Measurements from ENCODE around the gene PDE7B. TPM values are rescaled to one million over a fixed set of nuclear protein-coding genes. Genes with fewer than 3 reads are reported as not detected.

The PDE7B gene
- total RNA-seq, 3 donors from 2014 or later (not counting 1 experiment from before 2014, with no cell fraction given), result 0.14 to 0.18 TPM; not detected in 1

- H3K4me3 Mint-ChIP-seq, result no peak overlapping the region
- DNase-seq (no peak), ATAC-seq (peak in 1 of 3 donors; percentile 21)
- no peak for TF ChIP-seq CTCF (IDR thresholded peaks at IDR 0.05)
- H3K4me1 ChIP-seq (ENCODE audit: control insufficient read depth, insufficient read depth, low read length), result no peaks in the 10 kb centered on the region
- intact Hi-C loops (cut with micrococcal nuclease), result no loop called here
- H3K9me3 Mint-ChIP-seq, result no peaks in the 10 kb centered on the region
- H3K36me3 ChIP-seq (ENCODE audit: control insufficient read depth, insufficient read depth, low read length), result no peaks in the 10 kb centered on the region
- no peak overlapping the region for H3K4me3 ChIP-seq (ENCODE audit: low read length)
- H3K9me3 ChIP-seq (ENCODE audit: control insufficient read depth, insufficient read depth, low read length), result no peaks in the 10 kb centered on the region
- WGBS (ENCODE audit: insufficient coverage), result 96% methylated on average over 6 of the region's 6 CpGs
- no peaks in the 10 kb centered on the region for H3K4me1 Mint-ChIP-seq
- no peaks in the 10 kb centered on the region for H3K36me3 Mint-ChIP-seq
- H3K27me3 Mint-ChIP-seq (ENCODE audit: low read depth in 2 of 2), result no peaks in the 10 kb centered on the region
- no peak overlapping the region for H3K27ac Mint-ChIP-seq
- no peak overlapping the region for H3K27ac ChIP-seq (ENCODE audit: low read length)
- H3K27me3 ChIP-seq (ENCODE audit: control insufficient read depth, insufficient read depth, low read length), result no peaks in the 10 kb centered on the region
These were observed 85.6 kb downstream of the PDE7B start for GRCh38 chr6:135937106-135937505.

GRCh38 chr6:135938576-135939207, 87.2 kb downstream of the PDE7B start:
- H3K36me3 Mint-ChIP-seq, result no peaks in the 10 kb centered on the region
- H3K9me3 Mint-ChIP-seq, result no peaks in the 10 kb centered on the region
- TF ChIP-seq CTCF (IDR thresholded peaks at IDR 0.05), result no peak
- Histone ChIP-seq H3K4me1 (ENCODE audit: control insufficient read depth, insufficient read depth, low read length) (no peaks in the 10 kb centered on the region), H3K4me3 (ENCODE audit: low read length) (no peak overlapping the region), H3K27me3 (ENCODE audit: control insufficient read depth, insufficient read depth, low read length) (no peaks in the 10 kb centered on the region), H3K36me3 (ENCODE audit: control insufficient read depth, insufficient read depth, low read length) (no peaks in the 10 kb centered on the region), H3K27ac (ENCODE audit: low read length) (no peak overlapping the region), H3K9me3 (ENCODE audit: control insufficient read depth, insufficient read depth, low read length) (no peaks in the 10 kb centered on the region)
- H3K4me3 Mint-ChIP-seq, result no peak overlapping the region
- no peak overlapping the region for H3K27ac Mint-ChIP-seq
- WGBS (ENCODE audit: insufficient coverage), result 62% methylated on average over 9 of the region's 9 CpGs
- DNase-seq (no peak), ATAC-seq (no peak)
- intact Hi-C loops (cut with micrococcal nuclease), result no loop called here
- peaks cover under 1 to 3% of the 10 kb centered on the region in 2 donors for H3K27me3 Mint-ChIP-seq (ENCODE audit: low read depth in 2 of 2)
- H3K4me1 Mint-ChIP-seq, result no peaks in the 10 kb centered on the region

GRCh38 chr6:135939208-135939591, 87.7 kb downstream of the PDE7B start:
- Mint-ChIP-seq H3K4me1 (no peaks in the 10 kb centered on the region), H3K9me3 (no peaks in the 10 kb centered on the region), H3K27me3 (ENCODE audit: low read depth in 2 of 2) (peaks cover 3 to 7% of the 10 kb centered on the region in 2 donors), H3K4me3 (no peak overlapping the region), H3K36me3 (no peaks in the 10 kb centered on the region), H3K27ac (no peak overlapping the region)
- WGBS (ENCODE audit: insufficient coverage), result 77% methylated on average over 7 of the region's 7 CpGs
- no peak for ATAC-seq
- H3K4me3 ChIP-seq (ENCODE audit: low read length), result no peak overlapping the region
- TF ChIP-seq CTCF (IDR thresholded peaks at IDR 0.05), result no peak
- intact Hi-C loops (cut with micrococcal nuclease), result no loop called here
- H3K27ac ChIP-seq (ENCODE audit: low read length), result no peak overlapping the region
- H3K4me1 ChIP-seq (ENCODE audit: control insufficient read depth, insufficient read depth, low read length), result no peaks in the 10 kb centered on the region
- no peaks in the 10 kb centered on the region for H3K27me3 ChIP-seq (ENCODE audit: control insufficient read depth, insufficient read depth, low read length)
- no peak for DNase-seq
- no peaks in the 10 kb centered on the region for H3K36me3 ChIP-seq (ENCODE audit: control insufficient read depth, insufficient read depth, low read length)
- H3K9me3 ChIP-seq (ENCODE audit: control insufficient read depth, insufficient read depth, low read length), result no peaks in the 10 kb centered on the region

- no peak for ATAC-seq
- Mint-ChIP-seq H3K36me3 (no peaks in the 10 kb centered on the region), H3K27ac (no peak overlapping the region)
These were observed 89.2 kb downstream of the PDE7B start for GRCh38 chr6:135940616-135941167.

More at GRCh38 chr6:135940616-135941167, 89.2 kb downstream of the PDE7B start:
- Histone ChIP-seq H3K4me1 (ENCODE audit: control insufficient read depth, insufficient read depth, low read length) (no peaks in the 10 kb centered on the region), H3K27me3 (ENCODE audit: control insufficient read depth, insufficient read depth, low read length) (no peaks in the 10 kb centered on the region), H3K27ac (ENCODE audit: low read length) (no peak overlapping the region), H3K9me3 (ENCODE audit: control insufficient read depth, insufficient read depth, low read length) (no peaks in the 10 kb centered on the region), H3K4me3 (ENCODE audit: low read length) (no peak overlapping the region), H3K36me3 (ENCODE audit: control insufficient read depth, insufficient read depth, low read length) (no peaks in the 10 kb centered on the region)
- intact Hi-C loops (cut with micrococcal nuclease), result no loop called here
- Mint-ChIP-seq H3K4me3 (no peak overlapping the region), H3K9me3 (no peaks in the 10 kb centered on the region), H3K27me3 (ENCODE audit: low read depth in 2 of 2) (peaks cover 3 to 7% of the 10 kb centered on the region in 2 donors), H3K4me1 (no peaks in the 10 kb centered on the region)
- DNase-seq, result no peak
- no peak for TF ChIP-seq CTCF (IDR thresholded peaks at IDR 0.05)
- WGBS (ENCODE audit: insufficient coverage), result 42% methylated on average over 4 of the region's 5 CpGs

Measured in natural killer cell (primary cell).